Kidney epithelial cell (primary cell): ENCODE measurements around the gene TBC1D4. TPM values are rescaled to one million over a fixed set of nuclear protein-coding genes. Genes with fewer than 3 reads are reported as not detected.

Experiments
- DNase-seq: peaks from one replicate; pipeline ENCODE4 v3.0.0-alpha.2; 2010; ENCODE audit warnings: low read depth
- H3K27me3 ChIP-seq: 2 replicates; pipeline ENCODE4 v1.6.0; 2011; ENCODE audit warnings: low read length; ENCODE audit not compliant: control insufficient read depth, insufficient read depth
- H3K36me3 ChIP-seq: 2 replicates; pipeline ENCODE4 v1.5.1; 2011; ENCODE audit warnings: low read length; ENCODE audit not compliant: control insufficient read depth, insufficient read depth
- H3K4me3 ChIP-seq: 2 replicates; pipeline ENCODE4 v1.5.1; 2011; ENCODE audit warnings: low read depth, mild to moderate bottlenecking, control low read depth, low read length
- total RNA-seq: library from RNA; depleted of rRNA; stranded (reverse); fragments of >200 nt; gene quantifications from 2 replicates; pipeline ENCODE4 v1.2.3, GENCODE V29; 2015
- TF ChIP-seq, protein P1 (sequence below): IDR thresholded peaks from 2 replicates; pipeline ENCODE4 v1.5.1; 2011; ENCODE audit warnings: mild to moderate bottlenecking, moderate library complexity, low read length, control low read depth, inconsistent platforms; ENCODE audit not compliant: insufficient read depth, poor library complexity, severe bottlenecking

Gene TBC1D4
- total RNA-seq, 1 donor from 2014 or later: 8.6 TPM

DNA sequence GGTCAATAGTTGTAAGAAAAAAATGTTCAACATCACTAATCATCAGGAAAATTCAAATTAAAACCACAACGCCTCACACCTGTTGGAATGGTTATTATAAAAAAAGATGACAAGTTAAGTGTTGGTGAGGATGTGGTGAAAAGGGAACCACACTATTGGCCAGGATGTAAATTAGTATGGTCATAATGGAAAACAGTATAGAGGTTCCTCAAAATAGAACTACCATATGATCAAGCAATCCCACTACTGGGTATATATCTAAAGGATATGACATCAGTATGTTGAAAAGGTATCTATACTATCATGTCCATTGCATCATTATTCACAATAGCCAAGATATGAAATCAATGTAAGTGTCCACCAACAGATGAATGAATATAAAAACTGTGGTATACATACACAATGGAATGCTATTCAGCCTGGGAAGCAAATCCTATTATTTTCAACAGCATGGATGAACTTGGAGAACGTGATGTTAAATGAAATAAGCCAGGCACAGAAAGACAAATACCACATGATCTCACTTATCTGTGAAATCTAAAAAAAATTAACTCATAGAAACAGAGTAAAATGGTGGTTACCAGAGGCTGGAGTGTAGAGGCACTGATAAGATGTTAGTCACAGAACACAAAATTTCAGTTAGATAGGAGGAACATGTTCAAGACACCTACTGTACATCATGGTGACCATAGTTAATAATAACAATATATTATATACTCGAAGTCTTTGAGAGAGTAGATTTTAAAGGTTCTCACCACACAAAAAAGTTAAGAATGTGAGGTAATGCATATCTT is 56.6 kb downstream of the TBC1D4 start:
- Histone ChIP-seq H3K4me3 (no peak overlapping the region), H3K36me3 (no peaks in the 10 kb centered on the region), H3K27me3 (no peaks in the 10 kb centered on the region)
- TF ChIP-seq, protein P1, sequence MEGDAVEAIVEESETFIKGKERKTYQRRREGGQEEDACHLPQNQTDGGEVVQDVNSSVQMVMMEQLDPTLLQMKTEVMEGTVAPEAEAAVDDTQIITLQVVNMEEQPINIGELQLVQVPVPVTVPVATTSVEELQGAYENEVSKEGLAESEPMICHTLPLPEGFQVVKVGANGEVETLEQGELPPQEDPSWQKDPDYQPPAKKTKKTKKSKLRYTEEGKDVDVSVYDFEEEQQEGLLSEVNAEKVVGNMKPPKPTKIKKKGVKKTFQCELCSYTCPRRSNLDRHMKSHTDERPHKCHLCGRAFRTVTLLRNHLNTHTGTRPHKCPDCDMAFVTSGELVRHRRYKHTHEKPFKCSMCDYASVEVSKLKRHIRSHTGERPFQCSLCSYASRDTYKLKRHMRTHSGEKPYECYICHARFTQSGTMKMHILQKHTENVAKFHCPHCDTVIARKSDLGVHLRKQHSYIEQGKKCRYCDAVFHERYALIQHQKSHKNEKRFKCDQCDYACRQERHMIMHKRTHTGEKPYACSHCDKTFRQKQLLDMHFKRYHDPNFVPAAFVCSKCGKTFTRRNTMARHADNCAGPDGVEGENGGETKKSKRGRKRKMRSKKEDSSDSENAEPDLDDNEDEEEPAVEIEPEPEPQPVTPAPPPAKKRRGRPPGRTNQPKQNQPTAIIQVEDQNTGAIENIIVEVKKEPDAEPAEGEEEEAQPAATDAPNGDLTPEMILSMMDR: no peak
- DNase-seq: no peak

GRCh38 chr13:75423946-75424345 is 58.0 kb downstream of the TBC1D4 start:
- TF ChIP-seq, protein P1: no peak
- H3K36me3 ChIP-seq: no peaks in the 10 kb centered on the region
- H3K27me3 ChIP-seq: no peaks in the 10 kb centered on the region

GRCh38 chr13:75422028-75422427 is 59.9 kb downstream of the TBC1D4 start:
- DNase-seq: no peak
- TF ChIP-seq, protein P1: no peak
- H3K4me3 ChIP-seq: no peak overlapping the region
- H3K36me3 ChIP-seq: no peaks in the 10 kb centered on the region
- no peaks in the 10 kb centered on the region for H3K27me3 ChIP-seq

More at GRCh38 chr13:75423946-75424345, 58.0 kb downstream of the TBC1D4 start:
- H3K4me3 ChIP-seq: no peak overlapping the region
- DNase-seq: no peak

- Histone ChIP-seq H3K4me3 (no peak overlapping the region), H3K27me3 (no peaks in the 10 kb centered on the region), H3K36me3 (no peaks in the 10 kb centered on the region)
- TF ChIP-seq, protein P1: no peak
- DNase-seq: no peak
Observed at GRCh38 chr13:75421133-75421532, 60.8 kb downstream of the TBC1D4 start.

- no peak overlapping the region for H3K4me3 ChIP-seq
- no peak for DNase-seq
- no peaks in the 10 kb centered on the region for H3K36me3 ChIP-seq
- H3K27me3 ChIP-seq: no peaks in the 10 kb centered on the region
- TF ChIP-seq, protein P1: no peak
Observed at GRCh38 chr13:75419656-75420055, 62.3 kb downstream of the TBC1D4 start.

GRCh38 chr13:75418997-75419396 is 63.0 kb downstream of the TBC1D4 start:
- no peaks in the 10 kb centered on the region for H3K36me3 ChIP-seq

More at GRCh38 chr13:75418997-75419396, 63.0 kb downstream of the TBC1D4 start:
- DNase-seq: no peak
- Histone ChIP-seq H3K4me3 (no peak overlapping the region), H3K27me3 (no peaks in the 10 kb centered on the region)
- TF ChIP-seq, protein P1: no peak
